HG02763 (cell line): ENCODE results near the gene FBXO2.

Experiments used
- ATAC-seq: cut with Tn5 transposase; IDR thresholded peaks from one replicate; pipeline ENCODE4 v1.9.1; 2021; ENCODE audit warnings: mild to moderate bottlenecking, moderate library complexity; ENCODE audit not compliant: unreplicated experiment

Gene FBXO2

GRCh38 chr1:11598461-11598860 is 55.8 kb downstream of the FBXO2 start:
- ATAC-seq, result no peak
